GM19035 (cell line): ENCODE results near the gene TYR.
"Not testable (repeated sequence)": the region's sequence is repeated elsewhere in the genome, so short reads cannot be mapped to it uniquely, and the experiment has no call there.

Experiments used
- ATAC-seq: cut with Tn5 transposase; IDR thresholded peaks from one replicate; pipeline ENCODE4 v1.9.1; 2021; ENCODE audit not compliant: unreplicated experiment

TYR gene

GRCh38 chr11:89177691-89178231 is at the start of gene TYR:
TYR (plus strand) TSS chr11:89177875; CDS start chr11:89177954, 79 bp downstream.
- no peak for ATAC-seq

- no peak for ATAC-seq
Observed at GRCh38 chr11:89136606-89137005, 41.1 kb upstream of the TYR start.

GRCh38 chr11:89147229-89147628 is 30.4 kb upstream of the TYR start:
- ATAC-seq: no peak

GRCh38 chr11:89159974-89160373 is 17.7 kb upstream of the TYR start:
- no peak for ATAC-seq

GRCh38 chr11:89161949-89162348 is 15.7 kb upstream of the TYR start:
- no peak for ATAC-seq

GRCh38 chr11:89163686-89164085 is 14.0 kb upstream of the TYR start:
- no peak for ATAC-seq

GRCh38 chr11:89168396-89168795 is 9.3 kb upstream of the TYR start:
- no peak for ATAC-seq

- no peak for ATAC-seq
Observed at GRCh38 chr11:89175796-89176195, 1.9 kb upstream of the TYR start.

- ATAC-seq: no peak
Observed at GRCh38 chr11:89176938-89177337, 737 bp upstream of the TYR start.

GRCh38 chr11:89181111-89181510 is 3.4 kb downstream of the TYR start:
- ATAC-seq: no peak

- ATAC-seq: no peak
Observed at GRCh38 chr11:89182773-89183518, 5.3 kb downstream of the TYR start.

GRCh38 chr11:89184021-89184420 is 6.3 kb downstream of the TYR start:
- no peak for ATAC-seq

GRCh38 chr11:89189776-89190175 is 12.1 kb downstream of the TYR start:
- no peak for ATAC-seq

- ATAC-seq: no peak
Observed at GRCh38 chr11:89201138-89201537, 23.5 kb downstream of the TYR start.

- ATAC-seq: no peak
Observed at GRCh38 chr11:89203814-89204213, 26.1 kb downstream of the TYR start.

- ATAC-seq: no peak
Observed at GRCh38 chr11:89205378-89205777, 27.7 kb downstream of the TYR start.

- ATAC-seq: no peak
Observed at GRCh38 chr11:89220684-89221339, 43.1 kb downstream of the TYR start.

GRCh38 chr11:89235083-89235482 is 57.4 kb downstream of the TYR start:
- ATAC-seq: no peak

GRCh38 chr11:89235976-89236375 is 58.3 kb downstream of the TYR start:
- no peak for ATAC-seq

- not testable (repeated sequence) for ATAC-seq
Observed at GRCh38 chr11:89247007-89247406, 69.3 kb downstream of the TYR start.

- no peak for ATAC-seq
Observed at GRCh38 chr11:89249196-89249595, 71.5 kb downstream of the TYR start.

- ATAC-seq: not testable (repeated sequence)
Observed at GRCh38 chr11:89261483-89261882, 83.8 kb downstream of the TYR start.
